Hepatocyte (in vitro differentiated cells): ENCODE results near the gene ATF7. TPM values are rescaled to one million over a fixed set of nuclear protein-coding genes. Genes with fewer than 3 reads are reported as not detected.
"Not testable (repeated sequence)": the region's sequence is repeated elsewhere in the genome, so short reads cannot be mapped to it uniquely, and the experiment has no call there.

Experiments used
- DNase-seq: peaks from one replicate; pipeline ENCODE4 v3.0.0-alpha.2; 2016; ENCODE audit warnings: low spot score
- H2AFZ ChIP-seq: fragments of 200-600 bp; sonication (generic); 2 replicates; pipeline ENCODE4 v1.6.0; 2016; ENCODE audit warnings: antibody characterized with exemption, mild to moderate bottlenecking
- H3K27ac ChIP-seq: fragments of 200-600 bp; sonication (generic); 2 replicates; pipeline ENCODE4 v1.5.1; 2016; ENCODE audit warnings: mild to moderate bottlenecking
- H3K27me3 ChIP-seq: fragments of 200-600 bp; sonication (generic); 2 replicates; pipeline ENCODE4 v1.6.1; 2016
- H3K36me3 ChIP-seq: fragments of 200-600 bp; sonication (generic); replicated peaks from 2 replicates; pipeline ENCODE4 v1.5.1; 2016; ENCODE audit warnings: low read depth; ENCODE audit not compliant: insufficient read depth
- H3K4me1 ChIP-seq: fragments of 200-600 bp; sonication (generic); 2 replicates; pipeline ENCODE4 v1.5.1; 2016; ENCODE audit warnings: mild to moderate bottlenecking, moderate library complexity; ENCODE audit not compliant: insufficient read depth
- H3K4me2 ChIP-seq: fragments of 200-600 bp; sonication (generic); 2 replicates; pipeline ENCODE4 v1.6.0; 2016
- H3K4me3 ChIP-seq: fragments of 200-600 bp; sonication (generic); 2 replicates; pipeline ENCODE4 v1.5.1; 2016; ENCODE audit warnings: mild to moderate bottlenecking
- H3K79me2 ChIP-seq: fragments of 200-600 bp; sonication (generic); 2 replicates; pipeline ENCODE4 v1.6.0; 2017; ENCODE audit warnings: mild to moderate bottlenecking
- H3K9me2 ChIP-seq: fragments of 200-600 bp; sonication (generic); replicated peaks from 2 replicates; pipeline ENCODE4 v1.6.0; 2017; ENCODE audit warnings: mild to moderate bottlenecking; ENCODE audit not compliant: insufficient read depth
- H3K9me3 ChIP-seq: fragments of 200-600 bp; sonication (generic); 2 replicates; pipeline ENCODE4 v1.5.1; 2016; ENCODE audit warnings: low read depth, mild to moderate bottlenecking
- H4K20me1 ChIP-seq: fragments of 200-600 bp; sonication (generic); 2 replicates; pipeline ENCODE4 v1.6.0; 2016; ENCODE audit warnings: mild to moderate bottlenecking; ENCODE audit not compliant: insufficient read depth, poor library complexity, severe bottlenecking
- CTCF ChIP-seq: fragments of 200-600 bp; sonication (generic); IDR thresholded peaks from 2 replicates; pipeline ENCODE4 v1.5.1; 2016; ENCODE audit warnings: antibody characterized with exemption, mild to moderate bottlenecking; ENCODE audit not compliant: poor library complexity
- EZH2 ChIP-seq: fragments of 200-600 bp; sonication (generic); IDR thresholded peaks from 2 replicates; pipeline ENCODE4 v1.6.1; 2016; ENCODE audit warnings: antibody characterized with exemption, mild to moderate bottlenecking, borderline replicate concordance
- EZH2phosphoT487 ChIP-seq: fragments of 200-600 bp; sonication (generic); IDR thresholded peaks from one replicate; pipeline ENCODE4 v1.6.1; 2018; ENCODE audit warnings: antibody characterized with exemption, mild to moderate bottlenecking, low read depth, moderate library complexity; ENCODE audit not compliant: unreplicated experiment, severe bottlenecking
- WGBS: methylation state at CpG from one replicate; pipeline ENCODE4 v1.1.6; 2016; ENCODE audit warnings: low lambda C conversion rate; ENCODE audit errors: missing lambda C conversion rate; 5-methylcytosine and 5-hydroxymethylcytosine counted together
- polyA plus RNA-seq: library from polyadenylated mRNA; unstranded; fragments of >200 nt; fragmentation: Nextera tagmentation; extraction: Ambion mirVana; gene quantifications from 2 replicates; pipeline ENCODE4 v1.2.1, GENCODE V29; 2016
- total RNA-seq: library from RNA; depleted of rRNA; stranded (reverse); fragments of >200 nt; gene quantifications from 2 replicates; pipeline ENCODE4 v1.2.3, GENCODE V29; 2014

ATF7 gene
- total and polyA plus RNA-seq, 2 experiments from 2014 or later: 17.8 to 19.2 TPM

- WGBS: 87% methylated on average over 14 of the region's 14 CpGs
These were observed 73.5 kb downstream of the ATF7 start for GRCh38 chr12:53552361-53553327.

GRCh38 chr12:53551889-53552291 is 74.3 kb downstream of the ATF7 start:
- H3K4me2 ChIP-seq: no peak overlapping the region
- no peaks in the 10 kb centered on the region for H4K20me1 ChIP-seq
- no peak for DNase-seq
- H2AFZ ChIP-seq: no peak overlapping the region
- 82% methylated on average over 2 of the region's 2 CpGs for WGBS
- H3K79me2 ChIP-seq: peaks cover 6% of the 10 kb centered on the region
- no peak overlapping the region for H3K4me3 ChIP-seq
- no peaks in the 10 kb centered on the region for H3K4me1 ChIP-seq
- no peaks in the 10 kb centered on the region for H3K9me3 ChIP-seq
- no peaks in the 10 kb centered on the region for H3K9me2 ChIP-seq
- H3K27ac ChIP-seq: no peak overlapping the region
- H3K36me3 ChIP-seq: no peaks in the 10 kb centered on the region
- TF ChIP-seq EZH2phosphoT487: no peak
- no peak for TF ChIP-seq CTCF
- no peak for TF ChIP-seq EZH2
- H3K27me3 ChIP-seq: no peaks in the 10 kb centered on the region

More at GRCh38 chr12:53552361-53553327, 73.5 kb downstream of the ATF7 start:
- peaks cover 7% of the 10 kb centered on the region for H3K79me2 ChIP-seq
- H3K9me2 ChIP-seq: no peaks in the 10 kb centered on the region
- no peak overlapping the region for H2AFZ ChIP-seq
- H3K9me3 ChIP-seq: no peaks in the 10 kb centered on the region
- no peak overlapping the region for H3K4me3 ChIP-seq
- H3K27ac ChIP-seq: no peak overlapping the region
- no peak for DNase-seq
- no peak overlapping the region for H3K4me2 ChIP-seq
- H4K20me1 ChIP-seq: no peaks in the 10 kb centered on the region
- no peaks in the 10 kb centered on the region for H3K27me3 ChIP-seq
- no peak for TF ChIP-seq CTCF
- TF ChIP-seq EZH2phosphoT487: no peak
- no peak for TF ChIP-seq EZH2
- no peaks in the 10 kb centered on the region for H3K4me1 ChIP-seq
- no peaks in the 10 kb centered on the region for H3K36me3 ChIP-seq

GRCh38 chr12:53550595-53550994 is 75.6 kb downstream of the ATF7 start:
- Histone ChIP-seq H3K36me3 (no peaks in the 10 kb centered on the region), H2AFZ (no peak overlapping the region), H3K27ac (no peak overlapping the region), H4K20me1 (no peaks in the 10 kb centered on the region), H3K4me3 (no peak overlapping the region), H3K9me3 (no peaks in the 10 kb centered on the region), H3K79me2 (peaks cover 3% of the 10 kb centered on the region), H3K4me1 (no peaks in the 10 kb centered on the region), H3K27me3 (no peaks in the 10 kb centered on the region), H3K4me2 (no peak overlapping the region), H3K9me2 (no peaks in the 10 kb centered on the region)
- TF ChIP-seq CTCF (no peak), EZH2phosphoT487 (no peak)
- no peak for DNase-seq
- 89% methylated on average over 1 of the region's 1 CpG for WGBS

GRCh38 chr12:53550131-53550530 is 76.1 kb downstream of the ATF7 start:
- not testable (repeated sequence) for H3K36me3 ChIP-seq, H4K20me1 ChIP-seq
- over 99% methylated on average over 8 of the region's 8 CpGs for WGBS

GRCh38 chr12:53548354-53548753 is 77.8 kb downstream of the ATF7 start:
- H3K79me2 ChIP-seq, H3K27ac ChIP-seq, H3K9me3 ChIP-seq, H3K4me3 ChIP-seq, H3K4me2 ChIP-seq, H3K36me3 ChIP-seq, H3K4me1 ChIP-seq, H2AFZ ChIP-seq, DNase-seq, H3K27me3 ChIP-seq, H3K9me2 ChIP-seq, H4K20me1 ChIP-seq: not testable (repeated sequence)
- WGBS: 98% methylated on average over 6 of the region's 6 CpGs

More at GRCh38 chr12:53550131-53550530, 76.1 kb downstream of the ATF7 start:
- H3K9me2 ChIP-seq, DNase-seq, H3K4me3 ChIP-seq, H2AFZ ChIP-seq, H3K4me2 ChIP-seq, H3K27ac ChIP-seq, H3K4me1 ChIP-seq, H3K27me3 ChIP-seq, H3K79me2 ChIP-seq, H3K9me3 ChIP-seq: not testable (repeated sequence)
